GM12891 (cell line): ENCODE data around the gene CYTH4.

Experiments
- PAX5 ChIP-seq: IDR thresholded peaks from 2 replicates; pipeline ENCODE4 v1.6.1; 2011; ENCODE audit warnings: low read length, moderate library complexity, mild to moderate bottlenecking; ENCODE audit not compliant: insufficient read depth, severe bottlenecking
- POLR2A ChIP-seq: IDR thresholded peaks from 2 replicates; pipeline ENCODE4 v1.6.1; 2011; ENCODE audit warnings: low read depth, low read length, control low read depth
- POLR2AphosphoS5 ChIP-seq: IDR thresholded peaks from 2 replicates; pipeline ENCODE4 v1.6.1; 2011; ENCODE audit warnings: low read depth, low read length, control low read depth
- POU2F2 ChIP-seq: IDR thresholded peaks from 2 replicates; pipeline ENCODE4 v1.6.1; 2011; ENCODE audit warnings: low read depth, mild to moderate bottlenecking, control low read depth, low read length, moderate library complexity
- SPI1 ChIP-seq: IDR thresholded peaks from 2 replicates; pipeline ENCODE4 v1.6.1; 2011; ENCODE audit warnings: low read depth, low read length, control low read depth
- TAF1 ChIP-seq: IDR thresholded peaks from 2 replicates; pipeline ENCODE4 v1.6.1; 2011; ENCODE audit warnings: low read depth, low read length, control low read depth

GRCh38 chr22:37275622-37276021 lies 6.7 kb upstream of the CYTH4 start:
- TF ChIP-seq POLR2A (no peak), POLR2AphosphoS5 (no peak), TAF1 (no peak), SPI1 (no peak), PAX5 (no peak), POU2F2 (no peak)
